DMS153 treated with DMSO at 0.1 percent for 48 hours (cell line): Measurements from ENCODE around the gene SLAMF8.

ENCODE experiments used
- DNase-seq: peaks from one replicate; lab custom pipeline; 2025; ENCODE audit not compliant: unreplicated experiment; lab: John Stamatoyannopoulos, UW

Gene SLAMF8

GRCh38 chr1:159868766-159869165, 42.1 kb downstream of the SLAMF8 start:
- DNase-seq = no peak

GRCh38 chr1:159869173-159869572, 42.5 kb downstream of the SLAMF8 start:
- no peak for DNase-seq

GRCh38 chr1:159869607-159870006, 42.9 kb downstream of the SLAMF8 start:
- DNase-seq = no peak

- DNase-seq = no peak
Measured at GRCh38 chr1:159870704-159871103, 44.0 kb downstream of the SLAMF8 start.

GRCh38 chr1:159872891-159873290, 46.2 kb downstream of the SLAMF8 start:
- DNase-seq = no peak

GRCh38 chr1:159873530-159874143, 47.0 kb downstream of the SLAMF8 start:
- DNase-seq = no peak

GRCh38 chr1:159877695-159878444, 51.2 kb downstream of the SLAMF8 start:
- DNase-seq = no peak

- DNase-seq = no peak
Measured at GRCh38 chr1:159879136-159879535, 52.5 kb downstream of the SLAMF8 start.

- DNase-seq = no peak
Measured at GRCh38 chr1:159879977-159880376, 53.3 kb downstream of the SLAMF8 start.

- peak; percentile 24 for DNase-seq
Measured at GRCh38 chr1:159880430-159880829, 53.8 kb downstream of the SLAMF8 start.

GRCh38 chr1:159881622-159882526, 55.2 kb downstream of the SLAMF8 start:
- peak; percentile 99 for DNase-seq

- DNase-seq = no peak
Measured at GRCh38 chr1:159882527-159882862, 55.8 kb downstream of the SLAMF8 start.

GRCh38 chr1:159883134-159883533, 56.5 kb downstream of the SLAMF8 start:
- DNase-seq = no peak

GRCh38 chr1:159884296-159884695, 57.6 kb downstream of the SLAMF8 start:
- DNase-seq = no peak
